C4-2B (cell line): ENCODE data around the gene HID1.

Experiments
- CTCF ChIP-seq: fragments of 450-650 bp; conservative IDR thresholded peaks from 2 replicates; pipeline ENCODE4 v1.5.1; 2017; ENCODE audit warnings: mild to moderate bottlenecking
- ZFX ChIP-seq: fragments of 450-650 bp; IDR thresholded peaks from 2 replicates; pipeline ENCODE4 v1.6.1; 2017

- TF ChIP-seq CTCF (no peak), ZFX (no peak)
Measured at GRCh38 chr17:75001915-75002843, 29.6 kb upstream of the HID1 start.
